Esophagus muscularis mucosa (tissue), 4 donors: ENCODE data around the gene ZNF610. TPM values are rescaled to one million over a fixed set of nuclear protein-coding genes. Genes with fewer than 3 reads are reported as not detected.
"Not testable (repeated sequence)": the region's sequence is repeated elsewhere in the genome, so short reads cannot be mapped to it uniquely, and the experiment has no call there.

Experiments used
- DNase-seq: peaks from one replicate; pipeline ENCODE4 v3.0.0-alpha.2; 2017; ENCODE audit errors: extremely low spot score
- H3K27ac ChIP-seq, 4 donors: fragments of 200-600 bp; sonication (generic); replicated peaks in 1 of 4; 1 replicate in 3 of 4; 2 replicates in 1 of 4; pipeline ENCODE4 v1.5.1; 2016 to 2019; ENCODE audit warnings: mild to moderate bottlenecking in 1 of 4
- H3K27me3 ChIP-seq, 4 donors: fragments of 200-600 bp; sonication (generic); one replicate each; pipeline versions ENCODE4 v1.5.1 to v1.6.0; 2016 to 2019
- H3K36me3 ChIP-seq, 4 donors: fragments of 200-600 bp; sonication (generic); one replicate each; pipeline ENCODE4 v1.5.1; 2016 to 2019
- H3K4me1 ChIP-seq, 4 donors: fragments of 200-600 bp; sonication (generic); one replicate each; pipeline ENCODE4 v1.5.1; 2016 to 2019
- H3K4me3 ChIP-seq, 4 donors: fragments of 200-600 bp; sonication (generic); 1 replicate in 2 of 4; 2 replicates in 2 of 4; pipeline ENCODE4 v1.5.1; 2016 to 2019; ENCODE audit warnings: mild to moderate bottlenecking in 4 of 4, moderate library complexity in 1 of 4
- H3K9me3 ChIP-seq, 4 donors: fragments of 200-600 bp; sonication (generic); 1 replicate in 3 of 4; 2 replicates in 1 of 4; pipeline ENCODE4 v1.5.1; 2016 to 2019
- CTCF ChIP-seq, 3 experiments: fragments of 200-600 bp in 2 of 3; fragments of 450-650 bp in 1 of 3; sonication (generic) in 2 of 3; IDR thresholded peaks; one replicate each; pipeline ENCODE4 v1.5.1; 2017 to 2019; ENCODE audit warnings: antibody characterized with exemption in 3 of 3, mild to moderate bottlenecking in 2 of 3, moderate library complexity in 1 of 3
- EP300 ChIP-seq: sonication (generic); formaldehyde crosslinking; IDR thresholded peaks from one replicate; pipeline ENCODE4 v1.6.1; 2017; ENCODE audit warnings: antibody characterized with exemption
- POLR2A ChIP-seq: fragments of 450-650 bp; IDR thresholded peaks from one replicate; pipeline ENCODE4 v1.6.1; 2017; ENCODE audit warnings: antibody characterized with exemption, moderate library complexity, mild to moderate bottlenecking, low read depth
- POLR2AphosphoS5 ChIP-seq, 2 donors: sonication (generic); formaldehyde crosslinking; IDR thresholded peaks; one replicate each; pipeline ENCODE4 v1.6.1; 2017; ENCODE audit warnings: antibody characterized with exemption in 2 of 2
- WGBS: methylation state at CpG from one replicate; pipeline ENCODE4 v1.1.5; 2018; 5-methylcytosine and 5-hydroxymethylcytosine counted together
- intact Hi-C: fragments of 100-400 bp; cut with DNase I; formaldehyde crosslinking; loops from one replicate; pipeline ENCODE4 v1.15.1; 2023
- total RNA-seq, 4 donors: library from RNA; depleted of rRNA; stranded (reverse); fragments of >200 nt; gene quantifications; one replicate each; pipeline versions ENCODE4 v1.1.0 to v1.2.1, GENCODE V29; 2016

ZNF610 gene
- total RNA-seq, 4 donors from 2014 or later, result 1.3 to 3.2 (median 2.2) TPM

- H3K27me3 ChIP-seq, result no peaks in the 10 kb centered on the region
- DNase-seq, result no peak
- intact Hi-C loops, result no loop called here
- peaks cover 0 to 48% (median 40%) of the 10 kb centered on the region in 4 donors for H3K9me3 ChIP-seq
- 54% methylated on average over 7 of the region's 9 CpGs for WGBS
- H3K36me3 ChIP-seq, result peaks cover 0 to 12% (median 0%) of the 10 kb centered on the region in 4 donors
- H3K4me1 ChIP-seq, result peaks cover 8 to 14% (median 11%) of the 10 kb centered on the region in 4 donors
- TF ChIP-seq CTCF (IDR thresholded peaks at IDR 0.05) (no peak), POLR2A (no peak), POLR2AphosphoS5 (IDR thresholded peaks at IDR 0.05) (no peak), EP300 (no peak)
- peak overlapping the region; percentile 76 to 81 (median 78) for H3K4me3 ChIP-seq
- H3K27ac ChIP-seq, result peak overlapping the region; percentile 75 to 88 (median 82)
These were observed 301 bp upstream of the ZNF610 start for GRCh38 chr19:52335768-52336116.

GRCh38 chr19:52336791-52337381 is 843 bp downstream of the ZNF610 start:
- Histone ChIP-seq H3K27me3 (no peaks in the 10 kb centered on the region), H3K9me3 (peaks cover 0 to 36% (median 28%) of the 10 kb centered on the region in 4 donors), H3K4me3 (peak overlapping the region; percentile 76 to 81 (median 78)), H3K36me3 (peaks cover 0 to 12% (median 0%) of the 10 kb centered on the region in 4 donors), H3K4me1 (peaks cover 8 to 14% (median 11%) of the 10 kb centered on the region in 4 donors), H3K27ac (peak overlapping the region; percentile 75 to 88 (median 82))
- TF ChIP-seq POLR2A (no peak), EP300 (no peak), CTCF (IDR thresholded peaks at IDR 0.05) (no peak), POLR2AphosphoS5 (IDR thresholded peaks at IDR 0.05) (no peak)
- intact Hi-C loops, result no loop called here
- 4% methylated on average over 9 of the region's 9 CpGs for WGBS
- no peak for DNase-seq

GRCh38 chr19:52339022-52339421 is 3.0 kb downstream of the ZNF610 start:
- Histone ChIP-seq H3K4me1 (peaks cover 10 to 20% (median 16%) of the 10 kb centered on the region in 4 donors), H3K36me3 (peaks cover 0 to 12% (median 0%) of the 10 kb centered on the region in 4 donors), H3K9me3 (peaks cover 0 to 15% (median 10%) of the 10 kb centered on the region in 4 donors)
- WGBS, result 87% methylated on average over 3 of the region's 3 CpGs
- H3K27ac ChIP-seq, DNase-seq, H3K27me3 ChIP-seq, intact Hi-C loops, H3K4me3 ChIP-seq: not testable (repeated sequence)

- H3K36me3 ChIP-seq, result peaks cover 3 to 15% (median 11%) of the 10 kb centered on the region in 4 donors
- intact Hi-C loops, result no loop called here
- no peak for TF ChIP-seq POLR2A
- TF ChIP-seq CTCF (IDR thresholded peaks at IDR 0.05), result peak; percentile 41 to 55 (median 54)
- peak in 1 of 2 donors; percentile 15 for TF ChIP-seq POLR2AphosphoS5 (IDR thresholded peaks at IDR 0.05)
- no peak for TF ChIP-seq EP300
- H3K27me3 ChIP-seq, result no peaks in the 10 kb centered on the region
- no peak for DNase-seq
- no peak overlapping the region for H3K27ac ChIP-seq
- WGBS, result 15% methylated on average over 4 of the region's 8 CpGs
- H3K4me1 ChIP-seq, result peaks cover 0 to 8% (median 5%) of the 10 kb centered on the region in 4 donors
- no peaks in the 10 kb centered on the region for H3K9me3 ChIP-seq
- H3K4me3 ChIP-seq, result no peak overlapping the region
These were observed 7.5 kb downstream of the ZNF610 start for GRCh38 chr19:52343548-52343947.

- no peaks in the 10 kb centered on the region for H3K9me3 ChIP-seq
- 84% methylated on average over 6 of the region's 6 CpGs for WGBS
- H3K36me3 ChIP-seq, result peaks cover 19 to 27% (median 24%) of the 10 kb centered on the region in 4 donors
- TF ChIP-seq POLR2A, result no peak
- no peak for TF ChIP-seq EP300
- no peak for TF ChIP-seq CTCF (IDR thresholded peaks at IDR 0.05)
- no peak for TF ChIP-seq POLR2AphosphoS5 (IDR thresholded peaks at IDR 0.05)
- H3K27ac ChIP-seq, result no peak overlapping the region
- peaks cover 0 to 8% (median 5%) of the 10 kb centered on the region in 4 donors for H3K4me1 ChIP-seq
- no peak overlapping the region for H3K4me3 ChIP-seq
- no peaks in the 10 kb centered on the region for H3K27me3 ChIP-seq
- DNase-seq, result no peak
- intact Hi-C loops, result no loop called here
These were observed 9.1 kb downstream of the ZNF610 start for GRCh38 chr19:52345162-52345561.
